SH-SY5Y (cell line): ENCODE results near the gene DIP2C.

ENCODE experiments used
- GATA2 ChIP-seq: IDR thresholded peaks from 2 replicates; pipeline ENCODE4 v1.6.1; 2011; ENCODE audit warnings: mild to moderate bottlenecking, low read depth, low read length
- GATA3 ChIP-seq: IDR thresholded peaks from 2 replicates; pipeline ENCODE4 v1.6.1; 2011; ENCODE audit warnings: low read depth, mild to moderate bottlenecking, low read length, moderate library complexity

DNA sequence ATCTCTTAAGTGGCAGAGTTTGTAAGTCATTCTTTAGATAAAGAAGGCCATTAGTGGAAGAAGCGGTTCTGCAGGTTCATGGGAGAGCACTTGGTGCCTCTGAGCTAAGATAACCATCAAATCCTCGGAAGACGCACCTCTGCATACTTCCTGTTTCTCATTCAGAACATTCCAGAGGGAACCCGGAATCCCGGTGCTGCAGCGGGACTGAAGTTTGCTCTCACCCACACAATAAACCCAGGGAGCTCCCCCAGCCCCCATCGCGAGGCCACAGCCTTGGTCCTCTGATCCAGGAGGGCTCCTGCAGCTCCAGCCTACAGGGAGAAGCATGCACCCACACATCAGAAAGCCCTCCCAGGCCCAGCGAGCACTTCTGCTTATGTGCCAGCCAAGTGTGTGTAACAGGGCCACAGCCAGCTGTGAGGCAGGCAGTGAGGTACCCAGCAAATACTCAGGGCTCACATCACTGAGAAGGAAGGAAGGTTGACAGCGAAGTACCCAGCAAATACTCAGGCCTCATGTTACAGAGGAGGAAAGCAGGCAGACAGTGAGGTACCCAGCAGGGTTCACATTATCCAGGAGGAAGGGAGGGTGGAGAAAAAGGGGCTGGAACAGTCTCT is 142.4 kb downstream of the DIP2C start:
- TF ChIP-seq GATA2 (peak; percentile 52; the same call in 1 of the 2 replicates), GATA3 (no peak)
